HT1080 (cell line): Measurements from ENCODE around the gene FGG. TPM values are rescaled to one million over a fixed set of nuclear protein-coding genes. Genes with fewer than 3 reads are reported as not detected.

Source experiments
- total RNA-seq: library from RNA; depleted of rRNA; stranded (reverse); fragments of >200 nt; shearing (Covaris generic); gene quantifications from 2 replicates; pipeline ENCODE4 v1.2.3, GENCODE V29; 2014; rRNA removed

FGG gene
- total RNA-seq, 1 experiment from 2014 or later: 0.11 TPM

Other genes with a start within 250 kb of the FGG start
- gene DCHS2, start 120.9 kb downstream of the FGG start, total RNA-seq: not detected in 2 replicates
- 105 and 151 TPM in 2 replicates for gene PLRG1, start 62.3 kb downstream of the FGG start, total RNA-seq
- gene FGB, start 49.6 kb downstream of the FGG start, total RNA-seq: not detected in 2 replicates
- not detected in 2 replicates for gene FGA, start 21.9 kb downstream of the FGG start, total RNA-seq
- gene LRAT, start 131.3 kb upstream of the FGG start, total RNA-seq: 0.32 TPM in 1 of 2 replicates, not detected in the other
- not detected in 2 replicates for gene RBM46, start 168.6 kb upstream of the FGG start, total RNA-seq